Dedifferentiated amniotic fluid mesenchymal stem cell (primary cell): Measurements from ENCODE around the gene HS3ST3A1.

ENCODE experiments used
- DNase-seq: peaks from one replicate; pipeline ENCODE4 v3.0.0-alpha.2; 2016; ENCODE audit errors: extremely low spot score

The HS3ST3A1 gene

GRCh38 chr17:13601776-13602551 lies at the start of gene HS3ST3A1:
Gene HS3ST3A1, minus strand, starts transcription at chr17:13601929. Its CDS starts 800 bp downstream, at chr17:13601129.
- peak; percentile 49 for DNase-seq

- DNase-seq: no peak
These were observed 48.5 kb upstream of the HS3ST3A1 start for GRCh38 chr17:13650096-13650675.

GRCh38 chr17:13647543-13648021 lies 45.9 kb upstream of the HS3ST3A1 start:
- no peak for DNase-seq

GRCh38 chr17:13646969-13647542 lies 45.3 kb upstream of the HS3ST3A1 start:
- no peak for DNase-seq

- DNase-seq: no peak
These were observed 44.7 kb upstream of the HS3ST3A1 start for GRCh38 chr17:13646411-13646810.

- no peak for DNase-seq
These were observed 41.5 kb upstream of the HS3ST3A1 start for GRCh38 chr17:13643180-13643579.

GRCh38 chr17:13642188-13642587 lies 40.5 kb upstream of the HS3ST3A1 start:
- no peak for DNase-seq

- no peak for DNase-seq
These were observed 38.8 kb upstream of the HS3ST3A1 start for GRCh38 chr17:13640551-13640950.

GRCh38 chr17:13638855-13639458 lies 37.2 kb upstream of the HS3ST3A1 start:
- DNase-seq: no peak

GRCh38 chr17:13636951-13637350 lies 35.2 kb upstream of the HS3ST3A1 start:
- DNase-seq: no peak

GRCh38 chr17:13635951-13636350 lies 34.2 kb upstream of the HS3ST3A1 start:
- no peak for DNase-seq

GRCh38 chr17:13634021-13634420 lies 32.3 kb upstream of the HS3ST3A1 start:
- no peak for DNase-seq

- no peak for DNase-seq
These were observed 29.8 kb upstream of the HS3ST3A1 start for GRCh38 chr17:13631529-13631928.

GRCh38 chr17:13626703-13627102 lies 25.0 kb upstream of the HS3ST3A1 start:
- no peak for DNase-seq

GRCh38 chr17:13619462-13619861 lies 17.7 kb upstream of the HS3ST3A1 start:
- DNase-seq: no peak

GRCh38 chr17:13616031-13616430 lies 14.3 kb upstream of the HS3ST3A1 start:
- no peak for DNase-seq

- no peak for DNase-seq
These were observed 8.2 kb upstream of the HS3ST3A1 start for GRCh38 chr17:13609941-13610340.

- no peak for DNase-seq
These were observed 380 bp downstream of the HS3ST3A1 start for GRCh38 chr17:13601322-13601775.

- no peak for DNase-seq
These were observed 1.0 kb downstream of the HS3ST3A1 start for GRCh38 chr17:13600475-13601321.

GRCh38 chr17:13599864-13600263 lies 1.9 kb downstream of the HS3ST3A1 start:
- DNase-seq: no peak

- DNase-seq: no peak
These were observed 2.6 kb downstream of the HS3ST3A1 start for GRCh38 chr17:13599168-13599577.
